GM23338 (cell line): Measurements from ENCODE around the gene RSPRY1. TPM values are rescaled to one million over a fixed set of nuclear protein-coding genes. Genes with fewer than 3 reads are reported as not detected.

Source experiments
- ATAC-seq: fragments of 200-7000 bp; cut with Tn5 transposase; 3 replicates; pipeline ENCODE4 v1.9.1; 2020
- DNase-seq: peaks from one replicate; pipeline ENCODE4 v3.0.0-alpha.2; 2015; ENCODE audit warnings: low spot score
- H2AFZ ChIP-seq: fragments of 200-600 bp; sonication (generic); 2 replicates; pipeline ENCODE4 v1.8.0; 2016; ENCODE audit warnings: antibody characterized with exemption, mild to moderate bottlenecking, moderate library complexity
- H3F3A ChIP-seq: fragments of 200-600 bp; sonication (generic); replicated peaks from 2 replicates; pipeline ENCODE4 v1.8.0; 2017; ENCODE audit warnings: antibody characterized with exemption, mixed run types, low read depth
- H3K27ac ChIP-seq: fragments of 200-600 bp; sonication (generic); 2 replicates; pipeline ENCODE4 v1.6.1; 2016; ENCODE audit warnings: low read depth
- H3K27me3 ChIP-seq: fragments of 200-600 bp; sonication (generic); 2 replicates; pipeline ENCODE4 v1.8.0; 2016; ENCODE audit warnings: mild to moderate bottlenecking, mixed run types, moderate library complexity; ENCODE audit not compliant: insufficient read depth
- H3K36me3 ChIP-seq: fragments of 200-600 bp; sonication (generic); 2 replicates; pipeline ENCODE4 v1.8.0; 2016; ENCODE audit warnings: mild to moderate bottlenecking; ENCODE audit not compliant: insufficient read depth
- H3K4me1 ChIP-seq: fragments of 200-600 bp; sonication (generic); 2 replicates; pipeline ENCODE4 v1.8.0; 2016; ENCODE audit warnings: mild to moderate bottlenecking, moderate library complexity; ENCODE audit not compliant: insufficient read depth
- H3K4me2 ChIP-seq: fragments of 200-600 bp; sonication (generic); 2 replicates; pipeline ENCODE4 v1.7.1; 2017; ENCODE audit warnings: mixed run types
- H3K4me3 ChIP-seq: fragments of 200-600 bp; sonication (generic); 2 replicates; pipeline ENCODE4 v1.6.1; 2016; ENCODE audit warnings: mixed run types
- H3K79me2 ChIP-seq: fragments of 200-600 bp; sonication (generic); replicated peaks from 2 replicates; pipeline ENCODE4 v1.8.0; 2017; ENCODE audit warnings: mild to moderate bottlenecking; ENCODE audit not compliant: insufficient read depth
- H3K9me2 ChIP-seq: fragments of 200-600 bp; sonication (generic); 2 replicates; pipeline ENCODE4 v1.8.0; 2017; ENCODE audit not compliant: insufficient read depth
- H4K20me1 ChIP-seq: fragments of 200-600 bp; sonication (generic); replicated peaks from 2 replicates; pipeline ENCODE4 v1.8.0; 2017; ENCODE audit warnings: mild to moderate bottlenecking; ENCODE audit not compliant: insufficient read depth
- H3K27ac Mint-ChIP-seq: 2 replicates; pipeline ENCODE4 v1.8.0; 2020; ENCODE audit warnings: inconsistent platforms, mild to moderate bottlenecking, moderate library complexity, mixed read lengths
- H3K27me3 Mint-ChIP-seq: 3 replicates; pipeline ENCODE4 v1.8.0; 2022; ENCODE audit warnings: low read depth, mild to moderate bottlenecking, moderate library complexity, mixed read lengths, inconsistent platforms; ENCODE audit not compliant: insufficient read depth, poor library complexity
- H3K36me3 Mint-ChIP-seq: 3 replicates; pipeline ENCODE4 v1.8.0; 2021; ENCODE audit warnings: low read depth, mild to moderate bottlenecking, inconsistent platforms, moderate library complexity, mixed read lengths
- H3K4me1 Mint-ChIP-seq: 3 replicates; pipeline ENCODE4 v1.8.0; 2020; ENCODE audit warnings: mild to moderate bottlenecking, inconsistent platforms, mixed read lengths
- H3K4me3 Mint-ChIP-seq: 3 replicates; pipeline ENCODE4 v1.8.0; 2021; ENCODE audit warnings: moderate library complexity, mild to moderate bottlenecking, inconsistent platforms, mixed read lengths
- H3K9me3 Mint-ChIP-seq: 3 replicates; pipeline ENCODE4 v1.8.0; 2020; ENCODE audit warnings: moderate library complexity, mild to moderate bottlenecking, inconsistent platforms, mixed read lengths
- CREB1 ChIP-seq: fragments of 250-450 bp; sonication (Bioruptor Pico); IDR thresholded peaks from 2 replicates; pipeline ENCODE4 v1.5.0; 2020; ENCODE audit warnings: low read depth, mild to moderate bottlenecking, moderate library complexity
- EZH2phosphoT487 ChIP-seq: fragments of 200-600 bp; sonication (generic); IDR thresholded peaks from one replicate; pipeline ENCODE4 v1.8.1; 2018; ENCODE audit warnings: antibody characterized with exemption; ENCODE audit not compliant: unreplicated experiment
- POLR2AphosphoS5 ChIP-seq: IDR thresholded peaks from 2 replicates; pipeline ENCODE4 v1.6.1; 2016; ENCODE audit warnings: antibody characterized with exemption, low read depth
- STAT1 ChIP-seq: IDR thresholded peaks from one replicate; pipeline ENCODE4 v1.6.1; 2016; ENCODE audit warnings: antibody characterized with exemption; ENCODE audit not compliant: unreplicated experiment
- polyA plus RNA-seq: library from polyadenylated mRNA; unstranded; fragments of >200 nt; fragmentation: Nextera tagmentation; extraction: Ambion mirVana; gene quantifications from 2 replicates; pipeline ENCODE4 v1.2.1, GENCODE V29; 2016
- total RNA-seq: library from RNA; depleted of rRNA; stranded (reverse); fragments of >200 nt; shearing (Covaris generic); gene quantifications from 2 replicates; pipeline ENCODE4 v1.2.3, GENCODE V29; 2014
- TF ChIP-seq, protein P1 (sequence below): IDR thresholded peaks from one replicate; pipeline ENCODE4 v1.6.1; 2018; ENCODE audit warnings: antibody characterized with exemption; ENCODE audit not compliant: unreplicated experiment
- TF ChIP-seq, protein P2 (sequence below): fragments of 250-450 bp; sonication (Bioruptor Pico); IDR thresholded peaks from 2 replicates; pipeline ENCODE4 v1.5.0; 2020; ENCODE audit warnings: mild to moderate bottlenecking, moderate library complexity
- TF ChIP-seq, protein P3 (sequence below): IDR thresholded peaks from 2 replicates; pipeline ENCODE4 v1.6.1; 2016; ENCODE audit warnings: antibody characterized with exemption

Gene RSPRY1
- total and polyA plus RNA-seq, 2 experiments from 2014 or later = 25.8 to 35.9 TPM

DNA sequence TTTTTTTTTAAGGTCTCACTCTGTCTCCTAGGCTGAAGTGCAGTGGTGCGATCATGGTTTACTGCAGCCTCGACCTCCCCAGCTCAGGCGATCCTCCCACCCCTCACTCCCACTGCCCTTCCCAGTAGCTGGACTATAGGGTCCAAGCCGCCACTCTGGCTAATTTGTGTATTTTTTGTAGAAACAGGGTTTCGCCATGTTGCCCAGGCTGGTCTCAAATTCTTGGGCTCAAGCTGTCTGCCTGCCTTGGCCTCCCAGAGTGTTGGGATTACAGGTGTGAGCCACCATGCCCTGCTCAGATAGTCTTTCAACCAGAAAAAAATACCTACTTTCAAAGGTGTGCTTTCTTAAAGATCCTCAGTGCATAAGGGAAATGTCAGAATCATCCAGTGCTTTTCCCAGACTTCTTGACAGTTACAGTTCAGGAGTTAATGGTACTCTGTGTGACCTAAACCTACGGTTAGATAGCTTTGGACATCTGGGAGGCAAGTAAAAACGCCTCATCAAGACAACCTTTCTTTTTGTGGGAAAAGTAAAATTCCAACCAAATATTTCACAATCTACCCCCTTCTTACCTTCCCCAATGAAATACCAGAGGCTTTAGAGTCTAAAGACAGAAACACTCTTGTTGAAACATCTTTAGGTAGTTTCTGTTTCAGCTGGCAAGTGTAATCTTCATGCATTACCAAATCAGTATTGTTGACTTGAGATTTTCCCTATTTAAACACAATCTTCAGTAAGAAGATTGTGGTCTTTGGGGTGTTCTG lies 6.8 kb downstream of the RSPRY1 start (continued):
- TF ChIP-seq, protein P1, sequence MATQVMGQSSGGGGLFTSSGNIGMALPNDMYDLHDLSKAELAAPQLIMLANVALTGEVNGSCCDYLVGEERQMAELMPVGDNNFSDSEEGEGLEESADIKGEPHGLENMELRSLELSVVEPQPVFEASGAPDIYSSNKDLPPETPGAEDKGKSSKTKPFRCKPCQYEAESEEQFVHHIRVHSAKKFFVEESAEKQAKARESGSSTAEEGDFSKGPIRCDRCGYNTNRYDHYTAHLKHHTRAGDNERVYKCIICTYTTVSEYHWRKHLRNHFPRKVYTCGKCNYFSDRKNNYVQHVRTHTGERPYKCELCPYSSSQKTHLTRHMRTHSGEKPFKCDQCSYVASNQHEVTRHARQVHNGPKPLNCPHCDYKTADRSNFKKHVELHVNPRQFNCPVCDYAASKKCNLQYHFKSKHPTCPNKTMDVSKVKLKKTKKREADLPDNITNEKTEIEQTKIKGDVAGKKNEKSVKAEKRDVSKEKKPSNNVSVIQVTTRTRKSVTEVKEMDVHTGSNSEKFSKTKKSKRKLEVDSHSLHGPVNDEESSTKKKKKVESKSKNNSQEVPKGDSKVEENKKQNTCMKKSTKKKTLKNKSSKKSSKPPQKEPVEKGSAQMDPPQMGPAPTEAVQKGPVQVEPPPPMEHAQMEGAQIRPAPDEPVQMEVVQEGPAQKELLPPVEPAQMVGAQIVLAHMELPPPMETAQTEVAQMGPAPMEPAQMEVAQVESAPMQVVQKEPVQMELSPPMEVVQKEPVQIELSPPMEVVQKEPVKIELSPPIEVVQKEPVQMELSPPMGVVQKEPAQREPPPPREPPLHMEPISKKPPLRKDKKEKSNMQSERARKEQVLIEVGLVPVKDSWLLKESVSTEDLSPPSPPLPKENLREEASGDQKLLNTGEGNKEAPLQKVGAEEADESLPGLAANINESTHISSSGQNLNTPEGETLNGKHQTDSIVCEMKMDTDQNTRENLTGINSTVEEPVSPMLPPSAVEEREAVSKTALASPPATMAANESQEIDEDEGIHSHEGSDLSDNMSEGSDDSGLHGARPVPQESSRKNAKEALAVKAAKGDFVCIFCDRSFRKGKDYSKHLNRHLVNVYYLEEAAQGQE = no peak

DNA sequence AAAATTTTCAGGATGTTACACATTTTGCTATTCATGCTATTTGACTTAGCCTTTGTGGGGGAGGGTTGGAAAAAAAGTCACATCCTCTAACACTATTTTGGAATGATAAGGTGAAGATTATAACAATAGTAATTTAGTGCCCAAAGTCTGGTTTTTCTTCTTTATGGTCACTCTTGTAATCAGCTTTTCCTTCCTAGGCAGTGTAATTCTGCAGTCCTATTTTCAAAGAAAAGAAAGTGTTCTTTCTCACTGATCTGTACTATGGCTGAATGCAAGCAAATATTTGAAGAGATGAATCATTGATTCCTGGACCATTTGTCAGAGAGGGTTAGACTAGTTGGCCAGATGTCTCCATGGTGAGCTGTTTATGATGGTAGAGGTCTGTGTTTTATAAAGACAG lies 8.4 kb downstream of the RSPRY1 start:
- peaks cover 8% of the 10 kb centered on the region for H3K4me1 Mint-ChIP-seq
- no peaks in the 10 kb centered on the region for H3F3A ChIP-seq
- DNase-seq = no peak
- H3K36me3 Mint-ChIP-seq = peaks cover 13% of the 10 kb centered on the region
- H4K20me1 ChIP-seq = peaks cover 25% of the 10 kb centered on the region
- H3K36me3 ChIP-seq = no peaks in the 10 kb centered on the region
- H3K79me2 ChIP-seq = peaks cover 98% of the 10 kb centered on the region
- H3K4me2 ChIP-seq = no peak overlapping the region
- H3K4me3 ChIP-seq = no peak overlapping the region
- H3K27ac ChIP-seq = no peak overlapping the region
- H3K9me3 Mint-ChIP-seq = peaks cover 7% of the 10 kb centered on the region; the same call in 2 of the 3 replicates
- no peak overlapping the region for H2AFZ ChIP-seq
- no peak overlapping the region for H3K4me3 Mint-ChIP-seq
- H3K27ac Mint-ChIP-seq = no peak overlapping the region
- no peaks in the 10 kb centered on the region for H3K27me3 ChIP-seq
- peaks cover 4% of the 10 kb centered on the region; the same call in 1 of the 2 replicates for H3K4me1 ChIP-seq
- H3K9me2 ChIP-seq = no peaks in the 10 kb centered on the region
- no peaks in the 10 kb centered on the region for H3K27me3 Mint-ChIP-seq
- ATAC-seq = no peak
- TF ChIP-seq CREB1 (CRISPR knock-in tag) = no peak
- no peak for TF ChIP-seq STAT1
- TF ChIP-seq, protein P1 = no peak
- TF ChIP-seq EZH2phosphoT487 = no peak
- TF ChIP-seq, protein P2, sequence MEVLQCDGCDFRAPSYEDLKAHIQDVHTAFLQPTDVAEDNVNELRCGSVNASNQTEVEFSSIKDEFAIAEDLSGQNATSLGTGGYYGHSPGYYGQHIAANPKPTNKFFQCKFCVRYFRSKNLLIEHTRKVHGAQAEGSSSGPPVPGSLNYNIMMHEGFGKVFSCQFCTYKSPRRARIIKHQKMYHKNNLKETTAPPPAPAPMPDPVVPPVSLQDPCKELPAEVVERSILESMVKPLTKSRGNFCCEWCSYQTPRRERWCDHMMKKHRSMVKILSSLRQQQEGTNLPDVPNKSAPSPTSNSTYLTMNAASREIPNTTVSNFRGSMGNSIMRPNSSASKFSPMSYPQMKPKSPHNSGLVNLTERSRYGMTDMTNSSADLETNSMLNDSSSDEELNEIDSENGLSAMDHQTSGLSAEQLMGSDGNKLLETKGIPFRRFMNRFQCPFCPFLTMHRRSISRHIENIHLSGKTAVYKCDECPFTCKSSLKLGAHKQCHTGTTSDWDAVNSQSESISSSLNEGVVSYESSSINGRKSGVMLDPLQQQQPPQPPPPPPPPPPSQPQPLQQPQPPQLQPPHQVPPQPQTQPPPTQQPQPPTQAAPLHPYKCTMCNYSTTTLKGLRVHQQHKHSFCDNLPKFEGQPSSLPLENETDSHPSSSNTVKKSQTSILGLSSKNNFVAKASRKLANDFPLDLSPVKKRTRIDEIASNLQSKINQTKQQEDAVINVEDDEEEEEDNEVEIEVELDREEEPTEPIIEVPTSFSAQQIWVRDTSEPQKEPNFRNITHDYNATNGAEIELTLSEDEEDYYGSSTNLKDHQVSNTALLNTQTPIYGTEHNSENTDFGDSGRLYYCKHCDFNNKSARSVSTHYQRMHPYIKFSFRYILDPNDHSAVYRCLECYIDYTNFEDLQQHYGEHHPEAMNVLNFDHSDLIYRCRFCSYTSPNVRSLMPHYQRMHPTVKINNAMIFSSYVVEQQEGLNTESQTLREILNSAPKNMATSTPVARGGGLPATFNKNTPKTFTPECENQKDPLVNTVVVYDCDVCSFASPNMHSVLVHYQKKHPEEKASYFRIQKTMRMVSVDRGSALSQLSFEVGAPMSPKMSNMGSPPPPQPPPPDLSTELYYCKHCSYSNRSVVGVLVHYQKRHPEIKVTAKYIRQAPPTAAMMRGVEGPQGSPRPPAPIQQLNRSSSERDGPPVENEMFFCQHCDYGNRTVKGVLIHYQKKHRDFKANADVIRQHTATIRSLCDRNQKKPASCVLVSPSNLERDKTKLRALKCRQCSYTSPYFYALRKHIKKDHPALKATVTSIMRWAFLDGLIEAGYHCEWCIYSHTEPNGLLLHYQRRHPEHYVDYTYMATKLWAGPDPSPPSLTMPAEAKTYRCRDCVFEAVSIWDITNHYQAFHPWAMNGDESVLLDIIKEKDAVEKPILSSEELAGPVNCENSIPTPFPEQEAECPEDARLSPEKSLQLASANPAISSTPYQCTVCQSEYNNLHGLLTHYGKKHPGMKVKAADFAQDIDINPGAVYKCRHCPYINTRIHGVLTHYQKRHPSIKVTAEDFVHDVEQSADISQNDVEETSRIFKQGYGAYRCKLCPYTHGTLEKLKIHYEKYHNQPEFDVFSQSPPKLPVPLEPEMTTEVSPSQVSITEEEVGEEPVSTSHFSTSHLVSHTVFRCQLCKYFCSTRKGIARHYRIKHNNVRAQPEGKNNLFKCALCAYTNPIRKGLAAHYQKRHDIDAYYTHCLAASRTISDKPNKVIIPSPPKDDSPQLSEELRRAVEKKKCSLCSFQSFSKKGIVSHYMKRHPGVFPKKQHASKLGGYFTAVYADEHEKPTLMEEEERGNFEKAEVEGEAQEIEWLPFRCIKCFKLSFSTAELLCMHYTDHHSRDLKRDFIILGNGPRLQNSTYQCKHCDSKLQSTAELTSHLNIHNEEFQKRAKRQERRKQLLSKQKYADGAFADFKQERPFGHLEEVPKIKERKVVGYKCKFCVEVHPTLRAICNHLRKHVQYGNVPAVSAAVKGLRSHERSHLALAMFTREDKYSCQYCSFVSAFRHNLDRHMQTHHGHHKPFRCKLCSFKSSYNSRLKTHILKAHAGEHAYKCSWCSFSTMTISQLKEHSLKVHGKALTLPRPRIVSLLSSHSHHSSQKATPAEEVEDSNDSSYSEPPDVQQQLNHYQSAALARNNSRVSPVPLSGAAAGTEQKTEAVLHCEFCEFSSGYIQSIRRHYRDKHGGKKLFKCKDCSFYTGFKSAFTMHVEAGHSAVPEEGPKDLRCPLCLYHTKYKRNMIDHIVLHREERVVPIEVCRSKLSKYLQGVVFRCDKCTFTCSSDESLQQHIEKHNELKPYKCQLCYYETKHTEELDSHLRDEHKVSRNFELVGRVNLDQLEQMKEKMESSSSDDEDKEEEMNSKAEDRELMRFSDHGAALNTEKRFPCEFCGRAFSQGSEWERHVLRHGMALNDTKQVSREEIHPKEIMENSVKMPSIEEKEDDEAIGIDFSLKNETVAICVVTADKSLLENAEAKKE (CRISPR knock-in tag) = no peak
- no peak for TF ChIP-seq POLR2AphosphoS5
- TF ChIP-seq, protein P3, sequence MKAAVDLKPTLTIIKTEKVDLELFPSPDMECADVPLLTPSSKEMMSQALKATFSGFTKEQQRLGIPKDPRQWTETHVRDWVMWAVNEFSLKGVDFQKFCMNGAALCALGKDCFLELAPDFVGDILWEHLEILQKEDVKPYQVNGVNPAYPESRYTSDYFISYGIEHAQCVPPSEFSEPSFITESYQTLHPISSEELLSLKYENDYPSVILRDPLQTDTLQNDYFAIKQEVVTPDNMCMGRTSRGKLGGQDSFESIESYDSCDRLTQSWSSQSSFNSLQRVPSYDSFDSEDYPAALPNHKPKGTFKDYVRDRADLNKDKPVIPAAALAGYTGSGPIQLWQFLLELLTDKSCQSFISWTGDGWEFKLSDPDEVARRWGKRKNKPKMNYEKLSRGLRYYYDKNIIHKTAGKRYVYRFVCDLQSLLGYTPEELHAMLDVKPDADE = no peak
